Hypothalamus (tissue), 51 donors: Measurements from ENCODE around the gene USP31.
"Not testable (repeated sequence)": the region's sequence is repeated elsewhere in the genome, so short reads cannot be mapped to it uniquely, and the experiment has no call there.

Source experiments
- DNase-seq, 51 donors: peaks; one replicate each; lab custom pipeline; 2025; lab: John Stamatoyannopoulos, UW

The USP31 gene

GRCh38 chr16:23104032-23104955, 45.0 kb downstream of the USP31 start:
- no peak for DNase-seq

- DNase-seq: no peak
Observed at GRCh38 chr16:23103603-23104002, 45.6 kb downstream of the USP31 start.

- no peak for DNase-seq
Observed at GRCh38 chr16:23101012-23101550, 48.2 kb downstream of the USP31 start.

GRCh38 chr16:23096450-23096849, 52.8 kb downstream of the USP31 start:
- not testable (repeated sequence) for DNase-seq

GRCh38 chr16:23094136-23094535, 55.1 kb downstream of the USP31 start:
- not testable (repeated sequence) for DNase-seq

GRCh38 chr16:23092801-23093117, 56.5 kb downstream of the USP31 start:
- no peak for DNase-seq

- no peak for DNase-seq
Observed at GRCh38 chr16:23092072-23092800, 57.0 kb downstream of the USP31 start.

GRCh38 chr16:23089111-23089510, 60.1 kb downstream of the USP31 start:
- no peak for DNase-seq

- DNase-seq: no peak
Observed at GRCh38 chr16:23088018-23088417, 61.2 kb downstream of the USP31 start.

GRCh38 chr16:23085949-23086348, 63.3 kb downstream of the USP31 start:
- DNase-seq: no peak

GRCh38 chr16:23082161-23082788, 67.0 kb downstream of the USP31 start:
- peak in 2 of 51 donors; percentile 14 to 49 for DNase-seq

- peak in 5 of 51 donors; percentile 2 to 45 (median 9) for DNase-seq
Observed at GRCh38 chr16:23081675-23082119, 67.6 kb downstream of the USP31 start.

- DNase-seq: no peak
Observed at GRCh38 chr16:23080747-23081146, 68.5 kb downstream of the USP31 start.

GRCh38 chr16:23080329-23080728, 68.9 kb downstream of the USP31 start:
- DNase-seq: no peak

- DNase-seq: no peak
Observed at GRCh38 chr16:23079675-23080301, 69.5 kb downstream of the USP31 start.

- no peak for DNase-seq
Observed at GRCh38 chr16:23074423-23074822, 74.8 kb downstream of the USP31 start.

GRCh38 chr16:23072769-23073549, 76.3 kb downstream of the USP31 start:
- no peak for DNase-seq

GRCh38 chr16:23072084-23072599, 77.1 kb downstream of the USP31 start:
- peak in 18 of 51 donors; percentile 6 to 62 (median 28) for DNase-seq
